Upper lobe of right lung (tissue), 1 donor: Measurements from ENCODE around the gene SOX14. TPM values are rescaled to one million over a fixed set of nuclear protein-coding genes. Genes with fewer than 3 reads are reported as not detected.

Source experiments
- ATAC-seq: fragments of 200-7000 bp; cut with Tn5 transposase; one replicate; pipeline ENCODE4 v1.9.1; 2020; ENCODE audit warnings: mild to moderate bottlenecking, moderate library complexity
- DNase-seq: peaks from one replicate; pipeline ENCODE4 v3.0.0-alpha.2; 2020
- H3K27ac ChIP-seq: fragments of 200-600 bp; one replicate; pipeline ENCODE4 v1.8.0; 2022
- H3K27me3 ChIP-seq: fragments of 200-600 bp; one replicate; pipeline ENCODE4 v1.8.0; 2022; ENCODE audit warnings: mild to moderate bottlenecking
- H3K36me3 ChIP-seq: fragments of 200-600 bp; one replicate; pipeline ENCODE4 v1.8.0; 2022
- H3K4me1 ChIP-seq: fragments of 200-600 bp; one replicate; pipeline ENCODE4 v1.8.0; 2022
- H3K4me3 ChIP-seq: fragments of 200-600 bp; one replicate; pipeline ENCODE4 v1.8.0; 2022; ENCODE audit warnings: mild to moderate bottlenecking
- H3K9me3 ChIP-seq: fragments of 200-600 bp; one replicate; pipeline ENCODE4 v1.8.0; 2022
- intact Hi-C: fragments of 100-400 bp; cut with DNase I; formaldehyde crosslinking; loops from one replicate; pipeline ENCODE4 v1.11.0; 2022
- total RNA-seq: library from RNA; stranded (reverse); fragmentation: NEBNext Ultra II Directional; extraction: Animal tissue kit (Norgen Biotek cat#: 25700); gene quantifications from one replicate; pipeline ENCODE4 v1.2.1, GENCODE V29; 2021
- TF ChIP-seq, protein P1 (sequence below): fragments of 200-600 bp; IDR thresholded peaks from one replicate; pipeline ENCODE4 v1.8.0; 2022; ENCODE audit warnings: antibody characterized with exemption
- donor health status: DM: no; HTN: yes; CAD: no; lungs with severe emphysema.

SOX14 gene
- total RNA-seq, 1 donor from 2014 or later, result not detected

DNA sequence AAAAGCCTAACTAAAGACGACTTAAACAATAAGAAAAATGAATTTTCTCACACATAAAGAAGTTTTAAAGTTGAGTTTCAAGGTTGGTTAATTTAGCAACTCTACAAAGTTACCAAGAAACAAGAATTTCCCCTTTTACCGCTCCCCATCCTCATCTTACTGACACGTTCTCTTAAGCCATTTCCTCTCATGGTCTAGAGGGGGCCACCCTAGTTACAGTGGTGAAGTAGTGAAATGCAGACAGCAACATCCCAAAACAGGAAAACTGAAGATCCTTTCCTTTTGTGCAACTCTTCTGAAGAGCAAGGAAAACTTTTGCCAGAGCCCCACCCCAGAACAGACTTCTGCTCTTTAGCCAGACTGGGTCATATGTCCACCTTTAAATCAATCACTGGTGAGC lies 17.3 kb upstream of the SOX14 start:
- no peaks in the 10 kb centered on the region for H3K4me1 ChIP-seq
- no peak overlapping the region for H3K4me3 ChIP-seq
- H3K27me3 ChIP-seq, result no peaks in the 10 kb centered on the region
- no peak overlapping the region for H3K27ac ChIP-seq
- no peaks in the 10 kb centered on the region for H3K36me3 ChIP-seq
- TF ChIP-seq, protein P1, sequence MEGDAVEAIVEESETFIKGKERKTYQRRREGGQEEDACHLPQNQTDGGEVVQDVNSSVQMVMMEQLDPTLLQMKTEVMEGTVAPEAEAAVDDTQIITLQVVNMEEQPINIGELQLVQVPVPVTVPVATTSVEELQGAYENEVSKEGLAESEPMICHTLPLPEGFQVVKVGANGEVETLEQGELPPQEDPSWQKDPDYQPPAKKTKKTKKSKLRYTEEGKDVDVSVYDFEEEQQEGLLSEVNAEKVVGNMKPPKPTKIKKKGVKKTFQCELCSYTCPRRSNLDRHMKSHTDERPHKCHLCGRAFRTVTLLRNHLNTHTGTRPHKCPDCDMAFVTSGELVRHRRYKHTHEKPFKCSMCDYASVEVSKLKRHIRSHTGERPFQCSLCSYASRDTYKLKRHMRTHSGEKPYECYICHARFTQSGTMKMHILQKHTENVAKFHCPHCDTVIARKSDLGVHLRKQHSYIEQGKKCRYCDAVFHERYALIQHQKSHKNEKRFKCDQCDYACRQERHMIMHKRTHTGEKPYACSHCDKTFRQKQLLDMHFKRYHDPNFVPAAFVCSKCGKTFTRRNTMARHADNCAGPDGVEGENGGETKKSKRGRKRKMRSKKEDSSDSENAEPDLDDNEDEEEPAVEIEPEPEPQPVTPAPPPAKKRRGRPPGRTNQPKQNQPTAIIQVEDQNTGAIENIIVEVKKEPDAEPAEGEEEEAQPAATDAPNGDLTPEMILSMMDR, result no peak
- ATAC-seq (no peak), DNase-seq (no peak)
- intact Hi-C loops, result no loop called here
- H3K9me3 ChIP-seq, result no peaks in the 10 kb centered on the region

GRCh38 chr3:137759505-137759904 lies 4.6 kb upstream of the SOX14 start:
- peaks cover 60% of the 10 kb centered on the region for H3K27me3 ChIP-seq

GRCh38 chr3:137760341-137761098 lies 3.6 kb upstream of the SOX14 start:
- H3K27me3 ChIP-seq, result peaks cover 70% of the 10 kb centered on the region
- H3K4me3 ChIP-seq, result no peak overlapping the region
- TF ChIP-seq, protein P1, result no peak
- peaks cover 6% of the 10 kb centered on the region for H3K4me1 ChIP-seq
- intact Hi-C loops, result no loop called here
- H3K9me3 ChIP-seq, result no peaks in the 10 kb centered on the region
- no peak for DNase-seq
- no peak overlapping the region for H3K27ac ChIP-seq
- no peak for ATAC-seq
- H3K36me3 ChIP-seq, result no peaks in the 10 kb centered on the region

More at GRCh38 chr3:137759505-137759904, 4.6 kb upstream of the SOX14 start:
- no peak for ATAC-seq
- Histone ChIP-seq H3K9me3 (no peaks in the 10 kb centered on the region), H3K4me3 (no peak overlapping the region), H3K36me3 (no peaks in the 10 kb centered on the region), H3K4me1 (peaks cover 6% of the 10 kb centered on the region), H3K27ac (no peak overlapping the region)
- intact Hi-C loops, result no loop called here
- no peak for DNase-seq
- TF ChIP-seq, protein P1, result no peak

- Histone ChIP-seq H3K27me3 (peaks cover 76% of the 10 kb centered on the region), H3K9me3 (no peaks in the 10 kb centered on the region), H3K4me3 (no peak overlapping the region), H3K27ac (no peak overlapping the region), H3K36me3 (no peaks in the 10 kb centered on the region), H3K4me1 (peaks cover 6% of the 10 kb centered on the region)
- intact Hi-C loops, result no loop called here
- TF ChIP-seq, protein P1, result no peak
- ATAC-seq, result no peak
- no peak for DNase-seq
These were observed 3.0 kb upstream of the SOX14 start for GRCh38 chr3:137761099-137761562.

DNA sequence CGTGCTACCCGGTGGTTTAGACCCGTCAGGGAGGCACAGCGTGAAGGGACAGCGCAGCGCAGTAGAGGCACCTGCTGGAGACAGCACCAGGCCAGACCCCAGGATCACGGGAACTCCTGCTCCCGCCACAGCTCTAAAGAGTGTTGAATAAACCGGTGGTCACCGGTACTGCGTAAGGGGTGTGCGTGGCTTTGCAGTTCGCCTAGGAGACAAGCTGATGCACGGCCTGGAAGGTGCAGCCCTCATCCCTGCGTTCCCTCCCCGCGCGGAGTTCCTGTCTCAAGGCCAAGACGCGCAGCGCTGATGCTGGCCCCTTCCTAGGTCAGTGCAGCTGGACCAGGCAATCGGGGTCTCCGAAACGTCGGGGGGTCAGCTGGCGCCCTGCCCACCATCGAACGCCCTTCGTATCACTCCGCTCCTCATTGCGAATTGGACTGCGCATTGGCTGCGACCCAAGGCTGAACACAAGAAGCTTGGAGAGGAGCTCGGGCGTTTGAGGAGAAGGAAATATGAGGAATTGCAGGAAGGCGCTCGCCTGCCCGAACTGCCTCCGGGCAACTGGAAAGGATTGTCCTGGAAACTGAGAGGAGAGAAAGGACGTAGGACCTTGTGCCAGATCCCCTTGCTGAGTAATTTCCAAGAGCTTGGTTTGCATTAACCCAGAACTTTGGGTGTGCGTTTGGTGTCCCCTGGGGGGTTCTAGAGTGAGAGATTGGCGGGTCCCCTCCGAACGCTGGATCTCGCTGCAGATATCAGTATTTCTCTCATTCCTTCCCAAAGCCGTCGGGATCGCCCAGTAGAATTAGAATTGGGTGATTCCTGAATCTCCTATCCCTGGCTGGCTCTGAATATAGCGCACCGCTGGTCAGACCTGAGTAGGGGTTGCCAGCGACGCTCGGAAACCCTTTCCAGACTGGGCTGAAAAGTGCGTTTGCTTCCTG lies 2.3 kb upstream of the SOX14 start:
- Histone ChIP-seq H3K27ac (no peak overlapping the region), H3K27me3 (peaks cover 83% of the 10 kb centered on the region), H3K9me3 (no peaks in the 10 kb centered on the region), H3K4me1 (peaks cover 6% of the 10 kb centered on the region), H3K4me3 (no peak overlapping the region), H3K36me3 (no peaks in the 10 kb centered on the region)
- intact Hi-C loops, result no loop called here
- TF ChIP-seq, protein P1, result no peak
- DNase-seq (no peak), ATAC-seq (no peak)
